Adrenal gland (tissue), 5 donors: ENCODE data around the gene AK6.

Experiments used
- POLR2A ChIP-seq, 2 donors: fragments of 450-650 bp; IDR thresholded peaks; one replicate each; pipeline ENCODE4 v1.6.1; 2017; ENCODE audit warnings: antibody characterized with exemption in 2 of 2, mild to moderate bottlenecking in 2 of 2, moderate library complexity in 1 of 2
- TF ChIP-seq, protein P1 (sequence below), 6 experiments: fragments of 450-650 bp in 4 of 6; fragments of 200-600 bp in 2 of 6; sonication (generic) in 1 of 6; IDR thresholded peaks; 1 replicate in 5 of 6; 2 replicates in 1 of 6; pipeline versions ENCODE4 v1.5.1 to v1.8.0; 2016 to 2021; ENCODE audit warnings: antibody characterized with exemption in 6 of 6, mild to moderate bottlenecking in 2 of 6, moderate library complexity in 1 of 6
- donor health status: DM: no; HTN: no; CAD: no.

- TF ChIP-seq POLR2A (IDR thresholded peaks at IDR 0.05), result no peak
- TF ChIP-seq, protein P1, sequence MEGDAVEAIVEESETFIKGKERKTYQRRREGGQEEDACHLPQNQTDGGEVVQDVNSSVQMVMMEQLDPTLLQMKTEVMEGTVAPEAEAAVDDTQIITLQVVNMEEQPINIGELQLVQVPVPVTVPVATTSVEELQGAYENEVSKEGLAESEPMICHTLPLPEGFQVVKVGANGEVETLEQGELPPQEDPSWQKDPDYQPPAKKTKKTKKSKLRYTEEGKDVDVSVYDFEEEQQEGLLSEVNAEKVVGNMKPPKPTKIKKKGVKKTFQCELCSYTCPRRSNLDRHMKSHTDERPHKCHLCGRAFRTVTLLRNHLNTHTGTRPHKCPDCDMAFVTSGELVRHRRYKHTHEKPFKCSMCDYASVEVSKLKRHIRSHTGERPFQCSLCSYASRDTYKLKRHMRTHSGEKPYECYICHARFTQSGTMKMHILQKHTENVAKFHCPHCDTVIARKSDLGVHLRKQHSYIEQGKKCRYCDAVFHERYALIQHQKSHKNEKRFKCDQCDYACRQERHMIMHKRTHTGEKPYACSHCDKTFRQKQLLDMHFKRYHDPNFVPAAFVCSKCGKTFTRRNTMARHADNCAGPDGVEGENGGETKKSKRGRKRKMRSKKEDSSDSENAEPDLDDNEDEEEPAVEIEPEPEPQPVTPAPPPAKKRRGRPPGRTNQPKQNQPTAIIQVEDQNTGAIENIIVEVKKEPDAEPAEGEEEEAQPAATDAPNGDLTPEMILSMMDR (IDR thresholded peaks at IDR 0.05), result no peak
These were observed 18.7 kb downstream of the AK6 start for GRCh38 chr5:69350664-69351063.
